Karpas-422 (cell line): ENCODE data around the gene GMPR. TPM values are rescaled to one million over a fixed set of nuclear protein-coding genes. Genes with fewer than 3 reads are reported as not detected.

Experiments used
- DNase-seq: peaks from one replicate; pipeline ENCODE4 v3.0.0-alpha.2; 2015
- H2AFZ ChIP-seq: fragments of 200-600 bp; sonication (generic); 2 replicates; pipeline ENCODE4 v1.6.1; 2014; ENCODE audit warnings: antibody characterized with exemption, low read length, mixed read lengths
- H3K27ac ChIP-seq: fragments of 200-600 bp; sonication (generic); 2 replicates; pipeline ENCODE4 v1.5.1; 2014; ENCODE audit warnings: mild to moderate bottlenecking, low read length, moderate library complexity
- H3K27me3 ChIP-seq: fragments of 200-600 bp; sonication (generic); 2 replicates; pipeline ENCODE4 v1.6.1; 2014; ENCODE audit warnings: low read length, mixed read lengths
- H3K36me3 ChIP-seq: fragments of 200-600 bp; sonication (generic); 2 replicates; pipeline ENCODE4 v1.6.1; 2014; ENCODE audit warnings: low read length, mixed read lengths; ENCODE audit not compliant: insufficient read depth
- H3K4me1 ChIP-seq: fragments of 200-600 bp; sonication (generic); 2 replicates; pipeline ENCODE4 v1.6.1; 2014; ENCODE audit warnings: mild to moderate bottlenecking, low read length, mixed read lengths
- H3K4me2 ChIP-seq: fragments of 200-600 bp; sonication (generic); 2 replicates; pipeline ENCODE4 v1.6.1; 2014; ENCODE audit warnings: low read length, low read depth, mild to moderate bottlenecking; ENCODE audit not compliant: poor library complexity, severe bottlenecking
- H3K4me3 ChIP-seq: fragments of 200-600 bp; sonication (generic); 2 replicates; pipeline ENCODE4 v1.5.1; 2014; ENCODE audit warnings: mild to moderate bottlenecking, antibody characterized with exemption, low read length, mixed read lengths
- H3K79me2 ChIP-seq: fragments of 200-600 bp; sonication (generic); 2 replicates; pipeline ENCODE4 v1.6.1; 2014; ENCODE audit warnings: mild to moderate bottlenecking, low read length, mixed read lengths
- H3K9ac ChIP-seq: fragments of 200-600 bp; sonication (generic); 2 replicates; pipeline ENCODE4 v1.6.0; 2014; ENCODE audit warnings: low read length
- H3K9me2 ChIP-seq: fragments of 200-600 bp; sonication (generic), shearing (Covaris generic); replicated peaks from 2 replicates; pipeline ENCODE4 v1.6.0; 2014; ENCODE audit warnings: mild to moderate bottlenecking, low read length, moderate library complexity; ENCODE audit not compliant: insufficient read depth
- H3K9me3 ChIP-seq: fragments of 300-700, 200-600 bp; sonication (generic); 2 replicates; pipeline ENCODE4 v1.6.1; 2014; ENCODE audit warnings: low read length, mixed read lengths
- H4K20me1 ChIP-seq: fragments of 200-600 bp; sonication (generic); 2 replicates; pipeline ENCODE4 v1.6.1; 2014; ENCODE audit warnings: mild to moderate bottlenecking, antibody characterized with exemption, low read length, low read depth; ENCODE audit not compliant: insufficient read depth
- small RNA-seq: library from RNA; depleted of rRNA; stranded (forward); fragments of <200 nt; gene quantifications from one replicate; pipeline ENCODE3, GENCODE V24; 2014
- total RNA-seq: library from RNA; depleted of rRNA; stranded (reverse); fragments of >200 nt; shearing (Covaris generic); gene quantifications from 2 replicates; pipeline ENCODE4 v1.2.3, GENCODE V29; 2014; ENCODE audit warnings: low replicate concordance; rRNA removed

The GMPR gene
- total RNA-seq, 1 experiment from 2014 or later: not detected

DNA sequence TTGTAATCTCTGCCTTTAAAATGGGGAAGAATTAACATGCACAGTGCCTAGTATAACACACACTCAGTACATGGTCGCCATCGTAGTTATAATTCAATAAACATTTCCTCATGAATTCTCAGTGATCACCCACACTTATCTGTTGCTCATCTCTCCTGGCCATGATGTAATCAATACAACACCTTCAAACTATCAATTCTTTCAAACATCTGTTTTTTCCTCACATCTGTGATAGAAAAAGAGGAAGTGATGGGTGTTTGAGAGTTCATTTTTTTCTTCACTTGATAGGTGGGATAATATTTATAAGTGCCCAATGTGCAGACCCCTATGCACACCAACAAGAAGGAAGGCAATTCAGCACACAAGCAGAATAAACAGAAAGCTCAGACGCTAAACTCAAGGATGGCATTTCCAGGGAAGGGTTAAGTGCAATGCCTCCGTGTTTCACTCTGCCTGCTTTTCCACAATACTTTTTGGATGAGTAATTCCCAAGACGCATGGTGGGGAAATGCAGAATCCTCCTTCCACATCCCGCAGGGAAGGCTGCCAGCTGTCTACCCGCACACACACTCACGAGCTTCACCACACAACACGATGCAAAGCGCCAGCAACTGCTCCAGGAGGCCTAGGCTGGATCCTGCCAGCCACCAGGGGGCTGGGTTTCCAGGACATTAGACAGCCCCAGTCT is 100.3 kb downstream of the GMPR start:
- DNase-seq: peak; percentile 57
- Histone ChIP-seq H3K4me3 (no peak overlapping the region), H3K4me2 (no peak overlapping the region), H2AFZ (no peak overlapping the region), H3K4me1 (peaks cover 18% of the 10 kb centered on the region), H3K79me2 (no peaks in the 10 kb centered on the region), H4K20me1 (no peaks in the 10 kb centered on the region), H3K27me3 (no peaks in the 10 kb centered on the region), H3K9me2 (no peaks in the 10 kb centered on the region), H3K36me3 (no peaks in the 10 kb centered on the region), H3K27ac (no peak overlapping the region), H3K9ac (no peak overlapping the region), H3K9me3 (no peaks in the 10 kb centered on the region)

DNA sequence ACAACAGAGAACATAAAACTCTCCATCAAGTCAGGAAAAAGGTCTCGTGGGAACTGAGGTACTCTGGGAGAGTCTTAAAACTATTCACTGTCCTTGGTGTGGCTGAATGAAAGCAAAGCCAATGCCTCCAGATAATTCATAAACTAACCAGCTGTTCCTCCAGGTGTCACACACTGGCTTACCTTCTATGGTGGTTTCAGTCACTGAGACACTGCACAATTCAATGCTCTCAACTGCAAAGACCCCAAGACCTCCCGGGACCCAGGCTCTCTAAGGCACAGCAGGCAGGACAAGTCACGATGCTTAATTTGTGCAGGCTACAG is 100.8 kb downstream of the GMPR start:
- Histone ChIP-seq H3K9me3 (no peaks in the 10 kb centered on the region), H3K4me1 (peaks cover 18% of the 10 kb centered on the region), H4K20me1 (no peaks in the 10 kb centered on the region), H3K79me2 (no peaks in the 10 kb centered on the region), H3K4me3 (no peak overlapping the region), H3K27me3 (no peaks in the 10 kb centered on the region), H2AFZ (no peak overlapping the region), H3K9ac (no peak overlapping the region), H3K27ac (no peak overlapping the region), H3K36me3 (no peaks in the 10 kb centered on the region), H3K9me2 (no peaks in the 10 kb centered on the region), H3K4me2 (no peak overlapping the region)
- no peak for DNase-seq

DNA sequence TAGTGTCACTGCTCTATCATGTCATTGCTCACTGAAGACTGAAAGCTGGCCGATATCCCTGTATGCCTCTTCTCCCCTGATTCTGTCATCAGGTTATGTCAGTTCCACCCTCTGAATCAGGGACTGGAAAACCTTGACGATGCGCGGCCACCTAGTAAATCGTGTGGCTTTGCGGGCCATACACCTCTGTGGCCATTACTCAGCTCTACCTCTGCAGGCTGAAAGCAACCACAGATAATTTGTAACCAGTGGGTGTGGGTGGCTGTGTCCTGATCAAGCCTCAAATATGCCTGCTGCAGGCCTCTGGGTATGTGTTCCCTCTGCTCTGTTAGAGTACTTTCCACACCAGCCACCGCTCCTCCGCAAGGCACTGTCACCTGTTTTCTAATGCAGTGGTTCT is 105.2 kb downstream of the GMPR start:
- Histone ChIP-seq H3K9me2 (no peaks in the 10 kb centered on the region), H3K4me1 (peaks cover 12% of the 10 kb centered on the region), H3K9ac (no peak overlapping the region), H3K4me2 (no peak overlapping the region), H3K36me3 (no peaks in the 10 kb centered on the region), H4K20me1 (no peaks in the 10 kb centered on the region), H2AFZ (no peak overlapping the region), H3K9me3 (no peaks in the 10 kb centered on the region), H3K79me2 (no peaks in the 10 kb centered on the region), H3K27me3 (no peaks in the 10 kb centered on the region), H3K27ac (no peak overlapping the region), H3K4me3 (no peak overlapping the region)
- no peak for DNase-seq

DNA sequence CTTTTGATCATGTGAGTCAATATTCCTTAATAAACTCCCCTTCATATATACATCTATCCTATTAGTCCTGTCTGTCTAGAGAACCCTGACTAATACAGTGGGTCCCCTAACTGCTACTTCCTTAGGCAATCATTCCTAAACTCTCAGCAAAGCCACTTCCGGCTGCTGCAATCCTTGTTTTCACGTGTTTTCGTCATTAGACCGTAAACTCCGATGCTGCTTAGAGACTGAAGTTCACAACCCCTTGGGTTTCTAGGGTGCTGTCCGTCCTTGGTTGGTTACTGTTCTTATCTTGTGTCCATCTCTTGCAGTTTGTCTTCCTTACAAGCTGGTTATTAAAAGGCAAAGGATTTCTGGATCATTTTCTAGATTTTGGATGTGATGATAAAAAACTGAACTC is 106.4 kb downstream of the GMPR start:
- no peaks in the 10 kb centered on the region for H4K20me1 ChIP-seq
- no peak for DNase-seq
- H3K27me3 ChIP-seq: no peaks in the 10 kb centered on the region
- no peak overlapping the region for H3K4me2 ChIP-seq
- H3K9me3 ChIP-seq: no peaks in the 10 kb centered on the region
- H3K79me2 ChIP-seq: no peaks in the 10 kb centered on the region
- H3K9me2 ChIP-seq: no peaks in the 10 kb centered on the region
- H3K27ac ChIP-seq: no peak overlapping the region
- no peak overlapping the region for H3K9ac ChIP-seq
- H2AFZ ChIP-seq: no peak overlapping the region
- H3K4me1 ChIP-seq: peaks cover 4% of the 10 kb centered on the region; the same call in 1 of the 2 replicates
- no peak overlapping the region for H3K4me3 ChIP-seq
- no peaks in the 10 kb centered on the region for H3K36me3 ChIP-seq

Small RNAs within 50 kb of the gene (small RNA-seq; reads per million reads assigned to genes)
- gene RF00019 (not detected), gene RNU6-1114P (not detected)

Other genes with a start within 250 kb of the GMPR start
- gene MYLIP, start 109.5 kb upstream of the GMPR start, total RNA-seq: 69.5 and 71.0 TPM in 2 replicates